Measurements from ENCODE around the gene KRTAP10-9.

The KRTAP10-9 gene

DNA sequence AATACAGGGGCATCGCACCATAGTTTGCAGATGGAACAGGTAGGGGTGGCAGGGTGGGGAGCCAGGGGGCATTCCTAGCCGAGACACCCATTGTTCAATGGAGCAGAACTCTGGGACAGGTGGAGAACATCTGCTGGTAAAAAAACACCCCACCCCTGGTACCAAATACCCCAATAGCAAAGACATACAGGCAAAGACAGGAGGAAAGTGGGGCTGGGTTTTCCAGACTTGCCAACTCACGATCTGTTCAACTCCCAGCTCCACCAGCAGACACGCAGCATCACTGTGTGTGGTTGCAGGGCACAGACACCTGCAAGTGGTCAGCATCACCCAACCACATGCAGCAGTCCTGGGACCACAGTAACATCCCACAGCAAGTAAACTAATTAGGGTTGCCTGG lies 15.3 kb upstream of the KRTAP10-9 start:
- Histone ChIP-seq H2BK15ac (replicated peaks; ENCODE audit: low read depth) (no peak overlapping the region), H3K36me3 (ENCODE audit: control insufficient read depth, insufficient read depth, low read length) (no peaks in the 10 kb centered on the region), H3K4me1 (ENCODE audit: control insufficient read depth, low read depth, low read length) (no peaks in the 10 kb centered on the region), H4K8ac (ENCODE audit: low read depth, low read length) (no peak overlapping the region), H3K4me3 (ENCODE audit: low read length) (no peak overlapping the region), H2AK5ac (ENCODE audit: low read length) (no peak overlapping the region), H4K5ac (ENCODE audit: low read length) (no peak overlapping the region), H3K18ac (ENCODE audit: low read length) (no peak overlapping the region), H3K23ac (ENCODE audit: low read length) (no peak overlapping the region), H2BK120ac (ENCODE audit: low read depth, low read length) (no peak overlapping the region), H3K79me2 (ENCODE audit: control insufficient read depth, insufficient read depth, low read length) (no peaks in the 10 kb centered on the region), H3K4ac (ENCODE audit: low read depth, low read length) (no peak overlapping the region), H3K56ac (ENCODE audit: low read length) (no peak overlapping the region), H3K4me2 (ENCODE audit: low read length) (no peak overlapping the region), H3K79me1 (ENCODE audit: low read length) (no peaks in the 10 kb centered on the region), H3K27ac (ENCODE audit: low read depth, low read length) (no peak overlapping the region), H3K27me3 (ENCODE audit: insufficient read depth, low read length, poor library complexity) (no peaks in the 10 kb centered on the region), H2BK5ac (ENCODE audit: low read length) (no peak overlapping the region), H3K9ac (ENCODE audit: low read length) (no peak overlapping the region)
- no peak for DNase-seq
- WGBS (ENCODE audit: extremely low coverage, insufficient coverage, low lambda C conversion rate) = no CpG with 5 or more reads among the region's 4 CpGs

GRCh38 chr21:44612029-44612486 lies 14.8 kb upstream of the KRTAP10-9 start, which contains the start of gene KRTAP10-8:
Gene KRTAP10-8 (plus strand): TSS chr21:44612079. CDS start chr21:44612101, 22 bp downstream.
- H2BK5ac ChIP-seq (ENCODE audit: low read length) = no peak within 1 kb of the TSS
- no peaks in the 10 kb centered on the region for H3K4me1 ChIP-seq (ENCODE audit: control insufficient read depth, low read depth, low read length)
- no CpG with 5 or more reads among the region's 8 CpGs for WGBS (ENCODE audit: extremely low coverage, insufficient coverage, low lambda C conversion rate)
- no peak for DNase-seq
- no peak within 1 kb of the TSS for H3K4me2 ChIP-seq (ENCODE audit: low read length)
- H4K5ac ChIP-seq (ENCODE audit: low read length) = no peak within 1 kb of the TSS
- H3K27me3 ChIP-seq (ENCODE audit: insufficient read depth, low read length, poor library complexity) = no peaks in the 10 kb centered on the region
- H3K9ac ChIP-seq (ENCODE audit: low read length) = no peak within 1 kb of the TSS
- H2BK120ac ChIP-seq (ENCODE audit: low read depth, low read length) = no peak within 1 kb of the TSS
- no peaks in the 10 kb centered on the region for H3K79me2 ChIP-seq (ENCODE audit: control insufficient read depth, insufficient read depth, low read length)
- H2AK5ac ChIP-seq (ENCODE audit: low read length) = no peak within 1 kb of the TSS
- H3K27ac ChIP-seq (ENCODE audit: low read depth, low read length) = no peak within 1 kb of the TSS
- H3K23ac ChIP-seq (ENCODE audit: low read length) = no peak within 1 kb of the TSS
- H3K79me1 ChIP-seq (ENCODE audit: low read length) = no peaks in the 10 kb centered on the region
- no peak within 1 kb of the TSS for H2BK15ac ChIP-seq (replicated peaks; ENCODE audit: low read depth)
- no peak within 1 kb of the TSS for H4K8ac ChIP-seq (ENCODE audit: low read depth, low read length)
- H3K36me3 ChIP-seq (ENCODE audit: control insufficient read depth, insufficient read depth, low read length) = no peaks in the 10 kb centered on the region
- no peak within 1 kb of the TSS for H3K4me3 ChIP-seq (ENCODE audit: low read length)
- H3K18ac ChIP-seq (ENCODE audit: low read length) = no peak within 1 kb of the TSS
- no peak within 1 kb of the TSS for H3K4ac ChIP-seq (ENCODE audit: low read depth, low read length)
- no peak within 1 kb of the TSS for H3K56ac ChIP-seq (ENCODE audit: low read length)

DNA sequence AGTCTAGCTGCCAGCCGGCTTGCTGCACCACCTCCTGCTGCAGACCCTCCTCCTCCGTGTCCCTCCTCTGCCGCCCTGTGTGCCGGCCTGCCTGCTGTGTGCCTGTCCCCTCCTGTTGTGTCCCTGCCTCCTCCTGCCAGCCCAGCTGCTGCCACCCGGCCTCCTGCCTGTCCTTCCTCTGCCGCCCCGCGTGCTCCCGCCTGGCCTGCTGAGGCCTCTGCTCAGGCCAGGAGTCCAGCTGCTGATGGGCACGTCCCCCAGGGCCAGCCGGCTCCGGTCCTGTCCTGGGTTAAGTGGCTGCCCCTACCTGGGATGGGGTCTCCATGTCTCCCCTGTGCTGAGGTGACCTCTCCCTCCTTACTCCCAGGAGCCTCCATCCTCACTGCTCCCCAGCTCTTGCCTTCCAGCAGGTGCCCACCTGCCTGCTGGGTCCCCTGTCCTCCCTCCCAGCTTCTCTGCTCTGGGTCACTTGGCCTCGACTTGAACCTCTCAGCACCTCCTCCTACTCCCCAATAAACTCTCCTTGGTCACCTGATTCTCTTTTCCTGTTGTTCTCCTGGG lies 14.1 kb upstream of the KRTAP10-9 start:
- H3K56ac ChIP-seq (ENCODE audit: low read length) = no peak overlapping the region
- H3K4me1 ChIP-seq (ENCODE audit: control insufficient read depth, low read depth, low read length) = no peaks in the 10 kb centered on the region
- no peak overlapping the region for H2AK5ac ChIP-seq (ENCODE audit: low read length)
- H2BK120ac ChIP-seq (ENCODE audit: low read depth, low read length) = no peak overlapping the region
- no peaks in the 10 kb centered on the region for H3K27me3 ChIP-seq (ENCODE audit: insufficient read depth, low read length, poor library complexity)
- no peaks in the 10 kb centered on the region for H3K36me3 ChIP-seq (ENCODE audit: control insufficient read depth, insufficient read depth, low read length)
- H2BK5ac ChIP-seq (ENCODE audit: low read length) = no peak overlapping the region
- no CpG with 5 or more reads among the region's 13 CpGs for WGBS (ENCODE audit: extremely low coverage, insufficient coverage, low lambda C conversion rate)
- H3K4me3 ChIP-seq (ENCODE audit: low read length) = no peak overlapping the region
- H4K8ac ChIP-seq (ENCODE audit: low read depth, low read length) = no peak overlapping the region
- no peaks in the 10 kb centered on the region for H3K79me2 ChIP-seq (ENCODE audit: control insufficient read depth, insufficient read depth, low read length)
- no peaks in the 10 kb centered on the region for H3K79me1 ChIP-seq (ENCODE audit: low read length)
- no peak overlapping the region for H4K5ac ChIP-seq (ENCODE audit: low read length)
- no peak overlapping the region for H3K4ac ChIP-seq (ENCODE audit: low read depth, low read length)
- no peak overlapping the region for H3K27ac ChIP-seq (ENCODE audit: low read depth, low read length)
- H3K23ac ChIP-seq (ENCODE audit: low read length) = no peak overlapping the region
- no peak overlapping the region for H3K4me2 ChIP-seq (ENCODE audit: low read length)
- no peak overlapping the region for H3K9ac ChIP-seq (ENCODE audit: low read length)
- H3K18ac ChIP-seq (ENCODE audit: low read length) = no peak overlapping the region
- no peak for DNase-seq
- H2BK15ac ChIP-seq (replicated peaks; ENCODE audit: low read depth) = no peak overlapping the region

DNA sequence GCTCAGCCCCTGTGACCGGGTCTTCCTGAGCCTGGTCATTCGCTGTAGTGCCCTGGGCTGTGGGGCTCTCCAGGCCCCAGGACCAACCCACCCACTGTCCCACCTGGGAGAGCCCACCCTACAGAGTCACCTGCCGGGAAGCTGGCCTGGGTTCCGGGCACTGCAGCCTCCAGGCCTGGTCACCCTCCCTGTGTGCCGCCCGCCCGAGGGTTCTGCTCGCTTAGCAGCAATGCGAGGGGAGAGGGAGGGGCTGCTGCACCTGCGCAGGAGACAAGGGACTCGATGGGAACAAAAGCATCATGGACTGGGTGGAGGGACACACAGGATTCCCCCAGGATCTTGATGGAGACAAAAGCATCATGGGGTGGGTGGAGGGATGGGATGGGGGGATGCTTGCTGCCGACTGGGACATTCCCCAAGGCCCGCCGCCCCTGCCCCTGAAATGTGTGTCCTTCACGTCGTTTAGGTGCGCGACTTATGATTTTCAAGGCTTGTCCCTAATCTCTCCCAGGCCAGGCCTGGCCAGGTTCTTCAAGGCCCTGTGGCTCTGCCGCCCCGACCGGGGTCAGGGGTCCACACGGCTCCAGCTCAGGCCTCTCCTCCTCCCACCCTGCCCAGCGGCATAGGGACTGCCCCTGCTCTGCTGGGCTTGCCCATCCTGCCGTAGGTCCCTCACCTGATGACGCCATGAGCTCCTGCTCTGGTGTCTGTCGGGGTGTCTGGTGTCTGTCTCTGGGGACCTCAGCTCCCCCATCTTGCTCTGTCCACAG lies 13.3 kb upstream of the KRTAP10-9 start:
- H2BK15ac ChIP-seq (replicated peaks; ENCODE audit: low read depth) = no peak overlapping the region
- H3K4me3 ChIP-seq (ENCODE audit: low read length) = no peak overlapping the region
- no peak overlapping the region for H3K18ac ChIP-seq (ENCODE audit: low read length)
- DNase-seq = no peak
- WGBS (ENCODE audit: extremely low coverage, insufficient coverage, low lambda C conversion rate) = no CpG with 5 or more reads among the region's 26 CpGs
- no peak overlapping the region for H2AK5ac ChIP-seq (ENCODE audit: low read length)
- H4K5ac ChIP-seq (ENCODE audit: low read length) = no peak overlapping the region
- no peak overlapping the region for H3K23ac ChIP-seq (ENCODE audit: low read length)
- H3K27me3 ChIP-seq (ENCODE audit: insufficient read depth, low read length, poor library complexity) = no peaks in the 10 kb centered on the region
- H4K8ac ChIP-seq (ENCODE audit: low read depth, low read length) = no peak overlapping the region
- no peaks in the 10 kb centered on the region for H3K79me2 ChIP-seq (ENCODE audit: control insufficient read depth, insufficient read depth, low read length)
- H3K4me1 ChIP-seq (ENCODE audit: control insufficient read depth, low read depth, low read length) = no peaks in the 10 kb centered on the region
- H3K79me1 ChIP-seq (ENCODE audit: low read length) = no peaks in the 10 kb centered on the region
- H3K4me2 ChIP-seq (ENCODE audit: low read length) = no peak overlapping the region
- no peaks in the 10 kb centered on the region for H3K36me3 ChIP-seq (ENCODE audit: control insufficient read depth, insufficient read depth, low read length)
- no peak overlapping the region for H2BK5ac ChIP-seq (ENCODE audit: low read length)
- no peak overlapping the region for H3K56ac ChIP-seq (ENCODE audit: low read length)
- H3K9ac ChIP-seq (ENCODE audit: low read length) = no peak overlapping the region
- no peak overlapping the region for H2BK120ac ChIP-seq (ENCODE audit: low read depth, low read length)
- H3K4ac ChIP-seq (ENCODE audit: low read depth, low read length) = no peak overlapping the region
- H3K27ac ChIP-seq (ENCODE audit: low read depth, low read length) = no peak overlapping the region

DNA sequence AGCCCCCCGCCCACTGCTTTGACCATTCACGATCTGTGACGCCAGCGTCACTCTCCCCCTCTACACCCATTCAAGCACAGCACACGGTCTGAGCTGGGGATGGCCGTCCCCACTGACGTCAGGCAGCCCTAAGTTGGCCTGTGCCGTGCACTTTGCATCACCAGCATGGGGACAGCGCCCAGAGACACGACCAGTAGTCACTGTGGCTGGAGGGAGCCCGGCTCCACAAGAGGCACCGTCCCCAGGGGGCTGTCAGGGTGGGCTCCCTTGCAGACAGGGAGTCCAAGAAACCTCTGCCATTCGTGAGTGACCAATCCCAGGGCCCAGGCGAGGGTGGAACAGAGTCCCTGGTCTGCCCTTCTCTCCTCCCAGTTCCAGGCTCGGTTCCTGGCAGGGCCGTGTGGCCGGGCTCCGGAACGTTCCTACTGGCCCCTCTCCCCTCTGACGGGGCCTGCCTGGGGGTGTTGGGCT lies 12.7 kb upstream of the KRTAP10-9 start:
- no peak overlapping the region for H3K23ac ChIP-seq (ENCODE audit: low read length)
- H3K4me1 ChIP-seq (ENCODE audit: control insufficient read depth, low read depth, low read length) = peaks cover 4% of the 10 kb centered on the region
- no peak overlapping the region for H3K4me2 ChIP-seq (ENCODE audit: low read length)
- WGBS (ENCODE audit: extremely low coverage, insufficient coverage, low lambda C conversion rate) = no CpG with 5 or more reads among the region's 20 CpGs
- H3K4me3 ChIP-seq (ENCODE audit: low read length) = no peak overlapping the region
- no peak overlapping the region for H2AK5ac ChIP-seq (ENCODE audit: low read length)
- no peak overlapping the region for H2BK5ac ChIP-seq (ENCODE audit: low read length)
- no peak overlapping the region for H3K27ac ChIP-seq (ENCODE audit: low read depth, low read length)
- no peaks in the 10 kb centered on the region for H3K36me3 ChIP-seq (ENCODE audit: control insufficient read depth, insufficient read depth, low read length)
- H4K5ac ChIP-seq (ENCODE audit: low read length) = no peak overlapping the region
- H3K18ac ChIP-seq (ENCODE audit: low read length) = no peak overlapping the region
- H4K8ac ChIP-seq (ENCODE audit: low read depth, low read length) = no peak overlapping the region
- H2BK120ac ChIP-seq (ENCODE audit: low read depth, low read length) = no peak overlapping the region
- no peaks in the 10 kb centered on the region for H3K27me3 ChIP-seq (ENCODE audit: insufficient read depth, low read length, poor library complexity)
- no peak overlapping the region for H3K4ac ChIP-seq (ENCODE audit: low read depth, low read length)
- no peak for DNase-seq
- H3K79me2 ChIP-seq (ENCODE audit: control insufficient read depth, insufficient read depth, low read length) = no peaks in the 10 kb centered on the region
- H3K79me1 ChIP-seq (ENCODE audit: low read length) = no peaks in the 10 kb centered on the region
- H3K9ac ChIP-seq (ENCODE audit: low read length) = no peak overlapping the region
- H2BK15ac ChIP-seq (replicated peaks; ENCODE audit: low read depth) = no peak overlapping the region
- no peak overlapping the region for H3K56ac ChIP-seq (ENCODE audit: low read length)
